Measurements from ENCODE around the gene KLHDC7B. TPM values are rescaled to one million over a fixed set of nuclear protein-coding genes. Genes with fewer than 3 reads are reported as not detected.

Gene KLHDC7B
- total and polyA plus RNA-seq, 2 of the 13 experiments (the other 11 are each of a cell fraction or from before 2014, with no cell fraction given) = 0.11 TPM; not detected in 1

- FAIRE-seq = peak; percentile 76
- intact Hi-C loops (cut with micrococcal nuclease; ENCODE audit: unreplicated experiment) = loop anchor here (1.0 to 5.0 kb wide), 2 partner anchors 17 to 37 kb away; partner anchors contain the start of genes NCAPH2 and SYCE3
- Histone ChIP-seq H3K9me3 (ENCODE audit: low read length) (no peaks in the 10 kb centered on the region), H3K9ac (ENCODE audit: insufficient read depth, low read depth, low read length) (peak within 1 kb of the TSS; percentile 91), H3K27me3 (ENCODE audit: control insufficient read depth in 1 of 2, insufficient read depth in 2 of 2, low read length in 2 of 2) (no peaks in the 10 kb centered on the region), H2AFZ (ENCODE audit: low read length) (no peak within 1 kb of the TSS), H3K36me3 (replicated peaks in 1 of 2; ENCODE audit: control insufficient read depth in 1 of 2, insufficient read depth in 2 of 2, low read length in 2 of 2) (peaks cover 6 to 27% of the 10 kb centered on the region in 2 experiments; a peak in 4 of 5 replicates), H4K20me1 (ENCODE audit: insufficient read depth, low read length) (peaks cover 19% of the 10 kb centered on the region), H3K4me2 (ENCODE audit: low read depth, low read length) (peak within 1 kb of the TSS; percentile 100), H3K4me1 (ENCODE audit: insufficient read depth, low read length) (peaks cover 51% of the 10 kb centered on the region), H3K79me2 (ENCODE audit: insufficient read depth, low read length) (peaks cover 20% of the 10 kb centered on the region), H3K4me3 (replicated peaks in 1 of 3; ENCODE audit: insufficient read depth in 1 of 3, low read depth in 2 of 3, low read length in 3 of 3) (peak within 1 kb of the TSS; percentile 70 to 84 (median 83)), H3K27ac (ENCODE audit: extremely low read length, insufficient read depth, low read length) (peak within 1 kb of the TSS; percentile 94)
- TSS peak; percentile 78 for BruUV-seq (replicated peaks)
- POLR2A ChIA-PET = interaction anchor here (0.7 to 4.2 kb wide), 43 partner anchors 8 to 283 kb away, joined by 3 to 97 read pairs (median 5); partner anchors contain the start of genes ADM2, ARSA, CHKB and DENND6B
- WGBS (ENCODE audit: low lambda C conversion rate) = 0% methylated on average over 3 of the region's 84 CpGs
- CTCF ChIA-PET (ENCODE audit: low intra/inter-chr PET ratio, low total read pairs) = no interaction called here
- peak; percentile 54 for ATAC-seq
- in situ Hi-C loops (cut with HindIII; ENCODE audit: extremely low pct_ligation_motif_present, low pct_unique_long_range_greater_than_20kb) = no loop called here
- DNase-seq (ENCODE audit: low spot score) = peak; percentile 90
- TF ChIP-seq KMT2B (CRISPR knock-in tag; IDR thresholded peaks at IDR 0.05) (peak; percentile 67), FLYWCH1 (CRISPR knock-in tag; IDR thresholded peaks at IDR 0.05) (0 out of 2 replicates have a peak, but pooled peaks have one; percentile 61), CREBL2 (CRISPR knock-in tag; IDR thresholded peaks at IDR 0.05; ENCODE audit: borderline replicate concordance) (no peak), ZNF225 (CRISPR knock-in tag; IDR thresholded peaks at IDR 0.05) (peak; percentile 73; the same call in 1 of the 2 replicates), ZNF430 (CRISPR knock-in tag; IDR thresholded peaks at IDR 0.05) (peak; percentile 4; the same call in 1 of the 2 replicates), GZF1 (CRISPR knock-in tag; IDR thresholded peaks at IDR 0.05) (0 out of 2 replicates have a peak, but pooled peaks have one; percentile 33), THYN1 (CRISPR knock-in tag; IDR thresholded peaks at IDR 0.05; ENCODE audit: borderline replicate concordance, low read depth) (no peak), ZBED4 (CRISPR knock-in tag; IDR thresholded peaks at IDR 0.05; ENCODE audit: borderline replicate concordance) (no peak), ZFY (CRISPR knock-in tag; IDR thresholded peaks at IDR 0.05) (peak; percentile 60), AHR (CRISPR knock-in tag; IDR thresholded peaks at IDR 0.05) (0 out of 2 replicates have a peak, but pooled peaks have one; percentile 61), ZNF367 (CRISPR knock-in tag; IDR thresholded peaks at IDR 0.05; ENCODE audit: borderline replicate concordance) (peak; percentile 71; the same call in 1 of the 2 replicates), ZSCAN29 (CRISPR knock-in tag; conservative IDR thresholded peaks at IDR 0.05) (no peak), GATAD1 (CRISPR knock-in tag; IDR thresholded peaks at IDR 0.05) (peak; percentile 78), TGIF2 (CRISPR knock-in tag; IDR thresholded peaks at IDR 0.05) (peak; percentile 82)
- TF ChIP-seq, protein P1, sequence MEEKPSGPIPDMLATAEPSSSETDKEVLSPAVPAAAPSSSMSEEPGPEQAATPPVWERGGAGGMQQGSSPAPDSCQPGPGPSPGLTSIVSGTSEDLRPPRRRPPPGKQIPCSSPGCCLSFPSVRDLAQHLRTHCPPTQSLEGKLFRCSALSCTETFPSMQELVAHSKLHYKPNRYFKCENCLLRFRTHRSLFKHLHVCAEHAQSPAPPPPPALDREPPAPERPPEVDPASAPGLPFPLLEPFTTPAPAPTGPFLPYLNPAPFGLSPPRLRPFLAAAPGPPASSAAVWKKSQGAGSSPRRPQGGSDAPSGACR (CRISPR knock-in tag; IDR thresholded peaks at IDR 0.05) = 0 out of 2 replicates have a peak, but pooled peaks have one; percentile 41
- TF ChIP-seq, protein P2, sequence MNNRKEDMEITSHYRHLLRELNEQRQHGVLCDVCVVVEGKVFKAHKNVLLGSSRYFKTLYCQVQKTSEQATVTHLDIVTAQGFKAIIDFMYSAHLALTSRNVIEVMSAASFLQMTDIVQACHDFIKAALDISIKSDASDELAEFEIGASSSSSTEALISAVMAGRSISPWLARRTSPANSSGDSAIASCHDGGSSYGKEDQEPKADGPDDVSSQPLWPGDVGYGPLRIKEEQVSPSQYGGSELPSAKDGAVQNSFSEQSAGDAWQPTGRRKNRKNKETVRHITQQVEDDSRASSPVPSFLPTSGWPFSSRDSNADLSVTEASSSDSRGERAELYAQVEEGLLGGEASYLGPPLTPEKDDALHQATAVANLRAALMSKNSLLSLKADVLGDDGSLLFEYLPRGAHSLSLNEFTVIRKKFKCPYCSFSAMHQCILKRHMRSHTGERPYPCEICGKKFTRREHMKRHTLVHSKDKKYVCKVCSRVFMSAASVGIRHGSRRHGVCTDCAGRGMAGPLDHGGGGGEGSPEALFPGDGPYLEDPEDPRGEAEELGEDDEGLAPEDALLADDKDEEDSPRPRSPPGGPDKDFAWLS (CRISPR knock-in tag; IDR thresholded peaks at IDR 0.05; ENCODE audit: borderline replicate concordance) = no peak
Measured at GRCh38 chr22:50525104-50525857, 20.4 kb upstream of the KLHDC7B start, which contains the start of gene SCO2. Gene SCO2, minus strand, starts transcription at chr22:50525598. Its CDS starts 1,187 bp downstream, at chr22:50524411.
